Measurements from ENCODE around the gene CCDC63.

DNA sequence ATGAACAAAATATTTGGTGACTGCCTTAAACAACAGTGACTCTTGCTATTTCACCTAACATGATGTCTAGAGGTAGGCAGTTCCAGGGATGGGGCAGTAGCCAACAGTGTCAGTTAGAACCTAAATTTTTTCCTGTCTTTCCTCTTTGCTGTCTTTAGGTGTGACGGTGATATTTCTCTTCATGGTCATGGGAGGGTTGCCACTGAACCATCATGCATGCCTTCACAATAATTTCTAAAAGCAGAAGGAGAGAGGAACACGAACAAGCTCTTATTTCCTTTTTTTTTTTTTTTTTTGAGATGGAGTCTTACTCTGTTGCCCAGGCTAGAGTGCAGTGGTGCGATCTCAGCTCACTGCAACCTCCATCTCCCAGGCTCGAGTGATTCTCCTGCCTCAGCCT lies 2.4 kb downstream of the CCDC63 start:
- TF ChIP-seq CTCF (conservative IDR thresholded peaks at IDR 0.05 in 1 of 2, IDR thresholded peaks at IDR 0.05 in 1 of 2; ENCODE audit: low read depth in 1 of 2, low read length in 2 of 2) (no peak), EZH2 (IDR thresholded peaks at IDR 0.05; ENCODE audit: low read length, missing control alignments) (no peak)

All from fibroblast of lung (primary cell).